HG03342 (cell line): ENCODE data around the gene ACER3.
"Not testable (repeated sequence)": the region's sequence is repeated elsewhere in the genome, so short reads cannot be mapped to it uniquely, and the experiment has no call there.

Source experiments
- ATAC-seq: cut with Tn5 transposase; IDR thresholded peaks from one replicate; pipeline ENCODE4 v1.9.1; 2021; ENCODE audit warnings: mild to moderate bottlenecking, moderate library complexity; ENCODE audit not compliant: unreplicated experiment

The ACER3 gene

GRCh38 chr11:76862794-76863193 lies 2.1 kb downstream of the ACER3 start:
- not testable (repeated sequence) for ATAC-seq

- ATAC-seq = no peak
Measured at GRCh38 chr11:76863196-76863777, 2.6 kb downstream of the ACER3 start.

DNA sequence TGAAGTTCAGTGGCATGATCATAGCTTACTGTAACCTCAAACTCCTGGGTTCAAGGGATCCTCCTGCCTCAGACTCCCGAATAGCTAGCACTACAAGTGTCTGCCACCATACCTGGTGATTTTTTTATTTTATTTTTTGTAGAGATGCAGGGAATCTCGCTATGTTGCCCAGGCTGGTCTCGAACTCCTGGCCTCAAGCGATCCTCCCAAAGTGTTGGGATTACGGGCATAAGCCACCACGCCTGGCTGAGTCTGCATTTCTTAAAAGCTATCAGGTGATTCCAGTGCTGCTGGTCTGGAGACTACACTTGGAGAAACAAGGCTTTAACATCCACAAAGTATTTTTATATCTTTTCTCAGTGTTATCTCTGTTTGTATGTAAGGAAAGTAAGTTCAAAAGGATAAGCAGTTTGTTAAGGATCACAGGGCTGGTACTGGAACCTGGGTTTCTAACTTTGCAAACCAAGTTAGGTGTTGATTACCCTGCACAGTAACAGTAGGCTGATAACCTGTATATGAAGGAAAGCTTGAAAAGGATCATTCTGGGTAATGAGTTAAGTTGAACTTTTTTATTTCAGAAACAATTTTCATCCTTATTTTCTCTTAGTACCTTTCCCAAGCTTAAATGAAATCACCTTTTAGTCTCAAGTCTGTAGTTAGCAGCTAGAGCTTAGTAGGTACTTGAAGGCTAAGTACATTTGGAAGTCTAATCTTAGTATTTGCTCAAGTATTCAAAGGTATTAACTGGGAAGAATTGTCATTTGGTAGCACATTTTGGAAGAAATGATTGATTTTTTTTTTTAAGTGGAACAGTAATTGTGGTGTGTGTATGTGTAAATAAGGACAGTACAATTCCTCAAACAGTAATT lies 12.5 kb downstream of the ACER3 start:
- ATAC-seq = no peak

- no peak for ATAC-seq
Measured at GRCh38 chr11:76878014-76878413, 17.3 kb downstream of the ACER3 start.

DNA sequence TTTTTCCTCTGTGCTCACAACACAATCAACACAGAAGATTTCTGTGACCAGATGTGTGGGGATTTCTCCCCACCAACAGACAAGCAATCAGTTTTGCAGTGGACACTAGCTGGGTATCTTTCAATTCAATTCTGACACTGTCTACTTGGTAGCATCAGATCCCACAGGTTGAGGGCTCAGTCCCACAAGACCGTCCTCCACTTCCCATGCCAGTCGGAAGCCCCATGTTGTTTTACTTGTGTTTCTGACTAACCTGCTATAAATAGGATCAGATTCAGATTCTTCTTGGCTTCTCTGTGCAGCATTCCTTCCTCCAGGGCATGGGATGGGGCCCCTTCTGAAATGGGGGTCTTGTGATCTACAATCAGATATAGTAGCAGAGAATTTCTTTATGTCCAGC lies 19.6 kb downstream of the ACER3 start:
- ATAC-seq = no peak

DNA sequence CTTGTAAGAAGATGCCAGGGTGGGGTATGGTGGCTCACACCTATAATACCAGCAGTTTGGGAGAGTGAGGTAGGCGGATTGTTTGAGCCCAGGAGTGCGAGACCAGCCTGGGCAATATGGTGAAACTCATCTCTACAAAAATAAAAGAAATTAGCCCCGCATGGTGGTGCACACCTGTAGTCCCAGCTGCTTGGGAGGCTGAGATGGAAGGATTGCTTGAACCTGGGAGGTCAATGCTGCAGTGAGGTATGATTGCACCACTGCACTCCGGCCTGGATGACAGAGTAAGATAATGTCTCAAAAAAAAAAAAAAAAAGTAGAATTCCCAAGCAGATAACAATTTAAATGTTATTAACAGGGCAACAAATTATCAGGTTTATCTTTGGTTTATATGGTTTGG lies 20.2 kb downstream of the ACER3 start:
- no peak for ATAC-seq

GRCh38 chr11:76885390-76886097 lies 24.8 kb downstream of the ACER3 start:
- no peak for ATAC-seq

GRCh38 chr11:76888989-76889388 lies 28.3 kb downstream of the ACER3 start:
- ATAC-seq = no peak

DNA sequence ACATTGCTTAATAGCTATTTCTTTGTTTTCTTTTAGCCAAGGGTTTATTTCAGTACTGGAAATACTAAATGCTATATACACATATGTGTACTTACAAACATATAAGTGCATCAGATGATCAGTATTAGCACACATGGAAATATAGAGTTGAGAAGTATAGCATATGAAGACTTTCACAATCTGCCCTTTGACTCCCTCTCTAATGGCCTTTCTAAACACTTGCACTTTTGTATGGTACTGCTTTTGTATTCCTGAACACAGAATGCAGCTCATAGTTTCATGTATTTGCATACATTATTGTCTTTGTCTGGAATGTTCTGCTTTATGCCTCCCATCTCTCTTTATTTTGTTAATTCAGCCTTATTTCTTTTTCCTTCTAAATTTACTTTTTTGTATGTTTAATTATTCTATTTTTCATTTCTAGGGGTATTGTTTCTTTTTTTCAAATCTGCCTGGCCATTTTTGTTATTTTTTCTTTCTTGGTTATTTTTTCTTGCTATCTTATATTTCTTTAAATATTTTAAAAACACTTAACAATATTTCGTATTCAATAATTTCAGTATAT lies 28.8 kb downstream of the ACER3 start:
- ATAC-seq = no peak

- ATAC-seq = no peak
Measured at GRCh38 chr11:76890329-76890728, 29.6 kb downstream of the ACER3 start.

DNA sequence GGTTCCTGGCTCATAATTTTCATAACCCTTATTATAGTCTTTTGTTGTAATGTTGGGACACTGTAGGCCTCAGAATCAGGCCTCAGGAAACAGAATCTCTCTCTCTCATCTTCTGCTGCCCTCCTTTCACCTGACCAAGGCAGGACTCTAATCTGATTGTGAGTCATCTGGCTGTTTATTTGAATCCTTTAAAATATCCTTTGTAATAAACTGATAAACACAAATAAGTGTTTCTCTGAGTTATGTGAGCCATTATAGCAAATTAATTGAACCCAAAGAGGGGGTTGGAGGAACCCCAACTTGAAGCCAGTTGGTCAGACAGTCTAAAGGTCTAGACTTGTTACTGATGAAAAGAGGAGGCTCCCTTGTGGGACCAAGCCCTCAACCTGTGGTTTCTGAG lies 30.6 kb downstream of the ACER3 start:
- ATAC-seq = no peak

DNA sequence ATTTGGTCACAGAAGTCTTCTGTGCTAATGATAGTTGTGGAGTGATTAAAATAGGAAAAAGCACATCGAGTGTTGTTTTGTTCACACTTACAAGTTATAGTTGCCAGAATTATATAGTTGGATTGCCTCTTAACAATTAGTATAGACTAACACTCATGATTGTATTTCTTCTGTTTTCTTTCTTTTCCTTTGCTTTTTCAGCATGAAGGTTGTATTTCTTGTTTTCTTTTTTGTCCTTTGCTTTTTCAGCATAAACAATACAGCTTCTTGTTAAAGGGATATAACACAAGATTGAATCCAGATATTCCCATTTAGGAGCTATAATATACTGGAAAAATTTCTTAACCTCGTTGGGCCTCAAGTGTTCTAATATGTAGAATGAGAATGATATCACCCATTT lies 31.1 kb downstream of the ACER3 start:
- no peak for ATAC-seq

DNA sequence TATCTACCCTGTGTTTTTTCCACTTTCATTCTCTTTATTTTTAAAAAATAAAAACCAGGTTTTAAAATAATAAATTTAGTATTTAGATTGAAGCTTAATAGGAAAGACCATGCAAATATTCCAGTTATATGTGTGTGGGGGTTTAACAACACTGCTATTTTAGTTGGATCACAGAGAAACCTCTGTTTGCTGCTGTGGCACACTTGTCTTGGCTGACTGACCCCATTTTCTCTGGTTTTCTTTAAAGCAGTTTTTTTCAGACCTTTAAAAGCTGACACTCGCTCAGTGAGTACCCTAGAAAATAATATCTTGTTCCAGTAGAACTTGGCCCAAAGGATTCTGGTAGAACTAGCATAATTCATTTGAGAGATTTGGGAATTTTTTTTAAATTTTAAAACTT lies 31.6 kb downstream of the ACER3 start:
- ATAC-seq = no peak

GRCh38 chr11:76897233-76897632 lies 36.5 kb downstream of the ACER3 start:
- no peak for ATAC-seq

- ATAC-seq = no peak
Measured at GRCh38 chr11:76901144-76901543, 40.4 kb downstream of the ACER3 start.

GRCh38 chr11:76901622-76902021 lies 40.9 kb downstream of the ACER3 start:
- not testable (repeated sequence) for ATAC-seq

- ATAC-seq = no peak
Measured at GRCh38 chr11:76902121-76903014, 41.6 kb downstream of the ACER3 start.

GRCh38 chr11:76903325-76903724 lies 42.6 kb downstream of the ACER3 start:
- ATAC-seq = no peak

GRCh38 chr11:76910620-76911414 lies 50.1 kb downstream of the ACER3 start:
- ATAC-seq = no peak

DNA sequence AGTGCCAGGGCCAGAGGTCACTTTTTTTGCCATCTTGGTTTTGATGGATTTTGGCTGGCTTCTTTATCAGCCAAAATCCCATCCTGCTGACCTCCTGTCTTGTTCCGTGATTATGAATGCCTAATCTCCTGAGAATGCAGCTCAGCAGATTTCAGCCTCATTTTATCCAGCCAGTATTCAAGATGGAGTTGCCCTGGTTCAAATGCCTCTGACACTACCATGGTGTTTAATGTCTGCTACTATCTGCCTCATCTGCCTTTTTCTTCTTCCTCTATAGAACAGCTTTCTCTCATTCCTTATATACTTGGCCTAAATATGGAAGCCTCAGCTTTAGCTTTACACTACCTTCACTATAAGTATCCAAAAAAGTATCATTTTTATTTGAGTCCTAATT lies 50.7 kb downstream of the ACER3 start:
- ATAC-seq = no peak
